Effector memory CD4-positive, alpha-beta T cell (primary cell): ENCODE measurements around the gene UQCC3.
"Not testable (repeated sequence)": the region's sequence is repeated elsewhere in the genome, so short reads cannot be mapped to it uniquely, and the experiment has no call there.

Experiments
- DNase-seq, 3 donors: peaks; one replicate each; pipeline ENCODE4 v3.0.0-alpha.2; 2020
- H3K27ac ChIP-seq: 2 replicates; pipeline ENCODE4 v1.7.0; 2013; ENCODE audit warnings: mild to moderate bottlenecking, low read length, moderate library complexity; ENCODE audit not compliant: insufficient read depth, poor library complexity, severe bottlenecking
- H3K27me3 ChIP-seq: replicated peaks from 2 replicates; pipeline ENCODE4 v1.7.0; 2013; ENCODE audit warnings: mild to moderate bottlenecking, low read length; ENCODE audit not compliant: insufficient read depth, control insufficient read depth, poor library complexity, severe bottlenecking
- H3K36me3 ChIP-seq: 2 replicates; pipeline ENCODE4 v1.7.0; 2013; ENCODE audit warnings: mild to moderate bottlenecking, low read length, moderate library complexity; ENCODE audit not compliant: control insufficient read depth, insufficient read depth
- H3K4me1 ChIP-seq: 2 replicates; pipeline ENCODE4 v1.7.0; 2013; ENCODE audit warnings: low read length, mild to moderate bottlenecking; ENCODE audit not compliant: control insufficient read depth, insufficient read depth, poor library complexity, severe bottlenecking
- H3K4me3 ChIP-seq: 2 replicates; pipeline ENCODE4 v1.7.0; 2013; ENCODE audit warnings: low read length, low read depth, mild to moderate bottlenecking; ENCODE audit not compliant: insufficient read depth, poor library complexity, severe bottlenecking
- H3K9me3 ChIP-seq: 2 replicates; pipeline ENCODE4 v1.7.0; 2013; ENCODE audit warnings: mild to moderate bottlenecking, low read length, moderate library complexity; ENCODE audit not compliant: control insufficient read depth

Gene UQCC3

DNA sequence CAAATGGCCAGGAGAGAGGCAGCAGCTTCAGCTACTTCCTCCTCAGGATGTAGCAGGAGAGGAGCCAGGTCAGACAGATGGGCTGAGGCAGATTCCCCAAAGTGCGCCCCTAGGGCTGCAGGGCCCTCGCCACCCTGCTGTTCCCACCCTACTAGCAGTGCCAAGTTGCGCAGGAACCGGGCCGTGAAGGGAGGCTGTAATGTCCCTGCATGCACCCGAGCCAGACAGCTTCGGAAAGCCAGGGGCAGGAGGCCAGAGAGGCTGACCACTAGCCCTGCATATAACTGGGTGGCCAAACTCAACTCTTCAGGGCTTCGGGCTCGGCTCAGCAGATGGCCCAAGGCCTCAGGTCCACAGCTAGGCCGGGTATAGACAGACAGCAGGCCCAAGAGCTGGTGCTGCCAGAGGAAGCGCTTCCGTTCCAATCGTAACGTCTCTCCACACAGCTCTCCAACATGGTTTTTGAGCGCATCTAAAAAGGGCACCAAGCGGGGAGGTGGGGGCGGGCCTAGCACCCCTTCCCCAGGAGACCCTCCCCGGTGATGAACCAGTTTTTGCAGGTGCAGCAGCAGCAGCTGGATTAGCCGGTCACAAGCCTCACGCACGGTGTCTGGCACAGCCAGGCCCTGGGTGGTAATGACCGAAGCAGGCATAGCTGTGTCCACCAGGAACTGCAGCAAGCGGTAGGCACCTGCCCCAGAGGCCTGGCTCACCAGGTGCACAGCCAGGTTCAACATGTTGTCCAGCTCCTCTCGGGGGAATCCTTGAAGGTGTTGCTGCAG is 23.1 kb upstream of the UQCC3 start:
- no peak overlapping the region for H3K4me3 ChIP-seq
- no peak for DNase-seq
- H3K9me3 ChIP-seq: no peaks in the 10 kb centered on the region
- H3K36me3 ChIP-seq: peaks cover 15% of the 10 kb centered on the region
- H3K27ac ChIP-seq: no peak overlapping the region
- H3K4me1 ChIP-seq: peaks cover 12% of the 10 kb centered on the region
- no peaks in the 10 kb centered on the region for H3K27me3 ChIP-seq

DNA sequence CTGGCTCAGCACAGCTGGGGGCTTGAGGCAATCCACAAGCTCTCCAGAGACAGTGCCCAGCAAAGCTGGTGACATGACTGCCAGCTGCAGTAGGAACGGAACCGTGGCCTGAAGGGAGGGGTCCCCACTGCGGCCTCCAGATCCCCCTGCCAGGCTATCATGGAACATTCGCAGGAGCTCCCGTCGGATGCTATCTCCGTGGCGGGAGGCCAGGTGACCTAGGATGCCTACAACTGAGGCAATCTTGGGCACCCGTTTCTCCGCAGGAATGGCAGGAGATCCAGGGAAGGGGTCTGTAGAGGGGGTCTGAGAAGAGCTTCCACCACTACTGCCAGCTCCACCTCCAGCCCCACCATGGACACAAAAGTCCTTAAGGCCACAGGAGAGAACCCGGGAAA is 22.5 kb upstream of the UQCC3 start:
- DNase-seq: no peak
- Histone ChIP-seq H3K4me1 (peaks cover 12% of the 10 kb centered on the region), H3K9me3 (no peaks in the 10 kb centered on the region), H3K27me3 (no peaks in the 10 kb centered on the region), H3K36me3 (peaks cover 15% of the 10 kb centered on the region), H3K27ac (no peak overlapping the region), H3K4me3 (no peak overlapping the region)

DNA sequence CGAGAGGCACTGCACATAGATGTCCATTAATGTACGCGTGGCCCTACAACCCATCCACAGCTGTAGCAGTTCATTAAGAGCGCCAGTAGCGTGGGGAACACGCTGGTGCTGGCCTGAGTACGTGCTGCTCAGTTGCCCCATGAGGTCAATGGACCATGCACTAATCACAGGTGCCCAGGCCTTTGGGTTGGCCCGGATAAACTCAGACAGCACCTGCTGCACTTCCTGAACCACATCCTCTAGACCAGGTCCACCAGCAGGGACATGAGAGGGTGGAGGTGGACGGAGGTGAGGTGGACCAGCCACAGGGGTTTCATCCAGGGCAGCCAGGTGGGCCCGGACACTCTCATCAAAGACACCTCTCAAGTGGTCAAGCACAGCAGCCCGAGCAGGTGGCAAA is 22.0 kb upstream of the UQCC3 start:
- no peak for DNase-seq
- H3K27ac ChIP-seq: no peak overlapping the region
- peaks cover 12% of the 10 kb centered on the region for H3K4me1 ChIP-seq
- peaks cover 13% of the 10 kb centered on the region for H3K36me3 ChIP-seq
- H3K9me3 ChIP-seq: no peaks in the 10 kb centered on the region
- H3K27me3 ChIP-seq: no peaks in the 10 kb centered on the region
- no peak overlapping the region for H3K4me3 ChIP-seq

DNA sequence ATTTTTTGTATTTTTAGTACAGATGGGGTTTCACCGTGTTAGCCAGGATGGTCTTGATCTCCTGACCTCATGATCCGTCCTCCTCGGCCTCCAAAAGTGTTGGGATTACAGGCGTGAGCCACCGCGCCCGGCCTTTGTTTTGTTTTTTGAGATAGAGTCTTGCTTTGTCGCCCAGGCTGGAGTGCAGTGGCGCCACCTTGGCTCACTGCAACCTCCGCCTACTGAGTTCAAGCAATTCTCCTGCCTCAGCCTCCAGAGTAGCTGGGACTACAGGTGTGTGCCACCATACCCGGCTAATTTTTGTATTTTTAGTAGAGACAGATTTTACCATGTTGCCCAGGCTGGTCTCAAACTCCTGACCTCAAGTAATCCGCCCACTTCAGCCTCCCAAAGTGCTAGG is 21.2 kb upstream of the UQCC3 start:
- not testable (repeated sequence) for H3K4me3 ChIP-seq, H3K27me3 ChIP-seq, DNase-seq, H3K4me1 ChIP-seq, H3K9me3 ChIP-seq, H3K27ac ChIP-seq
- peaks cover 12% of the 10 kb centered on the region for H3K36me3 ChIP-seq

DNA sequence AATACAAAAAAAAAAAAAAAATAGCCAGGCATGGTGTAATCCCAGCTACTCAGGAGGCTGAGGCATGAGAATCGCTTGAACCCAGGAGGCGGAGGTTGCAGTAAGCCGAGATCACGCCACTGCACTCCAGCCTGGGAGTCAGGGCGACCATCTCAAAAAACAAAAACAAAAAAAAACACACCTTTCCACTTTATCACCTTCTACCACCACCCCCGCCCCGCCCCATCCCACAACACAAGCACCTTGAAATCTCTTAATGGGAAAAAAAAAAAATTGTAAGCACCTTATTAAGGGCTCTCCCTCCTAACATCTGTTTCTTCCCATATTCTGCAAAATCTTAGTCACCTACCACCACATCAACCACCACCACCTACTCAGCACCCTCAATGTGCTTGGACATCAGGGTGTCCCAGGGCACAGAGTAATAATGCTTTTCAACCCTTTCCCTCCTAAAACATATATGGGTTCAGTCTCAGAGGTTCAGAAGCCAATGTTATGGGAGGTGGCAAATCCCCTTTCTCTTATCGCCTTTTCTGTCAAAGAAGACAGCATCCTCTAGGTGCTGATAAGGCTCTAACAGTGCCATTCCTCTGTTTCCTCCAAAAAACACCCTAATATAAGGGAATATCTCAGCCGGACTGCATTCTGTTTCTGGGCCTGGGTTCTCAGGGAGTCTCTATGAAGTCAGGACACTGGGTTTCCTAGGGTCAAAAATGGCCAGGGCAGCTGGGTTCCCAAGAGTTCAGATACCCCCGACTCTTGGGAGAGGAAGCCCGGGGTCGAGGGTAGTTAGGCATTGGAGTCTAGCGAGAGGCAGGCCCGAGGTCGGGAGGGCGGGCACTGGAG is 19.1 kb upstream of the UQCC3 start:
- peaks cover 12% of the 10 kb centered on the region for H3K36me3 ChIP-seq
- peaks cover 4% of the 10 kb centered on the region for H3K4me1 ChIP-seq
- H3K27ac ChIP-seq: peak overlapping the region; percentile 93
- H3K27me3 ChIP-seq: no peaks in the 10 kb centered on the region
- peak in 2 of 3 donors; percentile 55 to 60 for DNase-seq
- H3K4me3 ChIP-seq: peak overlapping the region; percentile 91
- H3K9me3 ChIP-seq: no peaks in the 10 kb centered on the region

DNA sequence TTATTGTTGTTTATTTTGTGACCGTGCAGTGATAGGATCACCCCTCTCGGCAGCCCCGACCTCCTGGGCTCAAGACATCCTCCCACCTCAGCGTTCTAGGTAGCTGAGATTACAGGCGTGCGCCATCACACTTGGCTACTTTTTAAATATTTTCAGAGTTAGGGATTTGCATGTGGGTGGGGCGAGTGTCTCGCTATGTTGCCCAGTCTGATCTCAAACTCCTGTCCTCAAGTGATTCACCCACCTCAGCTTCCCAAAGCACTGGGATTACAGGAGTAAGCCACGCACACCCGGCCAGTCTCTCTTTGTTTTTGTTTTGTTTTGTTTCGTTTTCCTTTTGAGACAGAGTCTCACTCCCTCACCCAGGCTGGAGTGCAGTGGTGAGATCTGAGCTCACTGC is 17.2 kb upstream of the UQCC3 start:
- DNase-seq: no peak
- Histone ChIP-seq H3K4me1 (peaks cover 4% of the 10 kb centered on the region), H3K36me3 (peaks cover 5% of the 10 kb centered on the region), H3K27me3 (no peaks in the 10 kb centered on the region), H3K4me3 (no peak overlapping the region), H3K9me3 (no peaks in the 10 kb centered on the region), H3K27ac (no peak overlapping the region)

DNA sequence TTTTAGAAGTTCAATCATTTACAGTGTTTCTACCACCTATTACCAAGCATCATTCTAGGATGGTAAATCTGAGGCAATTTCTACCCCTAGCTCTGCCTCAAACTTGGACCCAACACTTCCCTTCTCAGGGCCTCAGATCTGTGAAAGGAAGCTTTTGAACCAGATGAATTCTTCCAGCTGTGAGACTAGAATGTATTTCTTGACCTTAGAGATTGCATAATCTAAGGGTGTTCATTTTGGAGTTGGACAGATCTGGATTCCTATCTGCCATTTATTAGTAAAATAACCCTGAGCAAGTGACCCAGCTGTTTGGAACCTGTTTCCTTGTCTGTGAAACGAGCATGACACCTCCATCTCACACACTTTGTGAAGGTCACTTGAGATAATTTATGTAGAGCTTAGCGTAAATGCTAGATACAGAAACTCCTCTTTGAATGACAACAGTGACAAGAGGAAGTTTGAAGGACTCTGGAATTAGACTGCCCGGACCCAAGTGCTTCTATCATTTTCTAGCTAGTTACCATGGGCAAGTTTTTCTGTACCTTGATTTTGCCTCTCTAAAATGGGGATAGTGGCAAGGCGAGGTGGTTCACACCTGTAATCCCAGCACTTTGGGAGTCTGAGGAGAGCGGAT is 14.6 kb upstream of the UQCC3 start:
- no peak overlapping the region for H3K4me3 ChIP-seq
- no peaks in the 10 kb centered on the region for H3K36me3 ChIP-seq
- no peaks in the 10 kb centered on the region for H3K27me3 ChIP-seq
- H3K27ac ChIP-seq: no peak overlapping the region
- no peaks in the 10 kb centered on the region for H3K9me3 ChIP-seq
- no peak for DNase-seq
- H3K4me1 ChIP-seq: peaks cover under 1% of the 10 kb centered on the region

DNA sequence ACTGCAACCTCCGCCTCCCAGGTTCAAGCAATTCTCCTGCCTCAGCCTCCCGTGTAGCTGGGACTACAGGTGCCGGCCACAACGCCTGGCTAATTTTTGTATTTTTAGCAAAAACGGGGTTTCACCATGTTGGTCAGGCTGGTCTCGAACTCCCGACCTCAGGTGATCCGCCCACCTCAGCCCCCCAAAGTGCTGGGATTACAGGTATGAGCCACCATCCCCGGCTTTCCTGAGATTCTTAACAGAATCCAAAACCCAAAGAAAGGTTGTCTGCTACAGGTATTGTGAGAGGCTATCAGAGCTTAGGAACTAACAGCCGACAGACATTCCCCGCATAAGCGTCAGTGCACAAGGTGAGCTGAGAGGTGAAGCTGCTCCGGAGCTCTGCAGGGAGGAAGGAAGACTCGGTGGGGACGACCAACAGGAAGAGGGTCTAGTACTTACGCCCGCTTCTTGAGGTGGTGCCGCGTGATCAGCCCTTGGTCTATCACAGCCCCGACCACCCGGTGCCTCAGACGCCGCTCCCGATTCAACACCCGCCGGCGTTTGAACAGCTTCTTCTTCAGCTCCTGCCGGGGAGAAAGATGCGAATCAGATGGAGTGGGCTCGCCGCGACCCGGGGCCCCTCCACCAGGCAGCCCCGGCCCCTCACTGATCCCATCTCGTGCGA is 6.9 kb upstream of the UQCC3 start:
- DNase-seq: peak in 2 of 3 donors; percentile 20 to 34
- H3K27me3 ChIP-seq: no peaks in the 10 kb centered on the region
- H3K9me3 ChIP-seq: no peaks in the 10 kb centered on the region
- H3K27ac ChIP-seq: peak overlapping the region; percentile 68
- peaks cover 22% of the 10 kb centered on the region for H3K36me3 ChIP-seq
- peaks cover 20% of the 10 kb centered on the region for H3K4me1 ChIP-seq
- peak overlapping the region; percentile 75 for H3K4me3 ChIP-seq

DNA sequence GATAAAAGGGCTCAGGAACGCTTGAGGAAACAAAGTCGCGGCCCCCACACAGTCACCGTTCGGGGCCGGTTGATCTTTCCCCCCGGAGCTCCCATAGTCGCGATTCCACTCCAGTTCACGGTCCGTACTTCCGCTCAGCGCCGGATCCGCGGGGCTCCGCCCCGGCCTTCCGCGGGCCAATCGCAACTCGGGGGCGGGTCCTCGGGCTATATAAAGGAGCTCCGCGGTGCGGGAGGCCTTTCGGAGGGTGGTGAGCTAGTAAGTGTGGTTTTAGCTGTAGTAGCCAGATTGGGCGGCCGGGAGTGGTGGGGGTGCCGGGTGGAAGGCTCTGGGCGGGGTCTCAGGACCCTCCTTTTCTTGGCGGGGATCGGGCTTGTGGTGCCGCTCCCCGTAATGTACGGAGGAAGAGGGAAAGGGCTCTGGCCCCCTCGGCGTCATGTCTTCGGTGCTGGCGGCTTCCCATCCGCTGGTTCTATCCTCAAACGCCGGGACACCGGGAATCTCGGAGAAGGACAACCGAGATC is 6.3 kb upstream of the UQCC3 start, which contains the start of the genes C11orf98 and CSKMT:
C11orf98 (minus strand) TSS at position 136 of the 524 bp plus-strand sequence; CDS start at position 95, 41 bp downstream.
CSKMT (plus strand) TSS at position 238 of the 524 bp plus-strand sequence. CDS start 568 bp downstream, outside the sequence.
- Histone ChIP-seq H3K9me3 (no peaks in the 10 kb centered on the region), H3K36me3 (peaks cover 22% of the 10 kb centered on the region), H3K4me1 (peaks cover 20% of the 10 kb centered on the region), H3K4me3 (peak within 1 kb of the TSS; percentile 75), H3K27me3 (no peaks in the 10 kb centered on the region), H3K27ac (peak within 1 kb of the TSS; percentile 68)
- peak; percentile 91 to 93 (median 91) for DNase-seq
